Ishikawa (cell line): Measurements from ENCODE around the gene C5.

ENCODE experiments used
- CREB1 ChIP-seq: IDR thresholded peaks from 2 replicates; pipeline ENCODE4 v1.6.1; 2012; ENCODE audit warnings: low read depth
- EGR1 ChIP-seq: IDR thresholded peaks from 2 replicates; pipeline ENCODE4 v1.6.1; 2012
- EP300 ChIP-seq: IDR thresholded peaks from 2 replicates; pipeline ENCODE4 v1.6.1; 2012; ENCODE audit warnings: borderline replicate concordance
- MAX ChIP-seq: IDR thresholded peaks from 2 replicates; pipeline ENCODE4 v1.6.1; 2012
- RAD21 ChIP-seq: IDR thresholded peaks from 2 replicates; pipeline ENCODE4 v1.6.1; 2012; ENCODE audit warnings: low read depth
- TAF1 ChIP-seq: IDR thresholded peaks from 2 replicates; pipeline ENCODE4 v1.6.1; 2012; ENCODE audit warnings: low read depth, mild to moderate bottlenecking
- TCF12 ChIP-seq: IDR thresholded peaks from 2 replicates; pipeline ENCODE4 v1.6.1; 2012; ENCODE audit warnings: low read depth
- USF1 ChIP-seq: IDR thresholded peaks from 2 replicates; pipeline ENCODE4 v1.6.1; 2012
- YY1 ChIP-seq: IDR thresholded peaks from 2 replicates; pipeline ENCODE4 v1.6.1; 2012; ENCODE audit warnings: low read depth
- ZBTB7A ChIP-seq: IDR thresholded peaks from 2 replicates; pipeline ENCODE4 v1.6.1; 2012; ENCODE audit warnings: low read depth
- TF ChIP-seq, protein P1 (sequence below): IDR thresholded peaks from 2 replicates; pipeline ENCODE4 v1.6.1; 2012; ENCODE audit warnings: low read depth, mild to moderate bottlenecking

GRCh38 chr9:120918931-120919842, 130.9 kb downstream of the C5 start:
- TF ChIP-seq TAF1 (no peak), YY1 (no peak), EP300 (no peak), CREB1 (no peak), MAX (no peak), ZBTB7A (no peak), TCF12 (no peak), EGR1 (no peak), USF1 (no peak), RAD21 (no peak)
- TF ChIP-seq, protein P1, sequence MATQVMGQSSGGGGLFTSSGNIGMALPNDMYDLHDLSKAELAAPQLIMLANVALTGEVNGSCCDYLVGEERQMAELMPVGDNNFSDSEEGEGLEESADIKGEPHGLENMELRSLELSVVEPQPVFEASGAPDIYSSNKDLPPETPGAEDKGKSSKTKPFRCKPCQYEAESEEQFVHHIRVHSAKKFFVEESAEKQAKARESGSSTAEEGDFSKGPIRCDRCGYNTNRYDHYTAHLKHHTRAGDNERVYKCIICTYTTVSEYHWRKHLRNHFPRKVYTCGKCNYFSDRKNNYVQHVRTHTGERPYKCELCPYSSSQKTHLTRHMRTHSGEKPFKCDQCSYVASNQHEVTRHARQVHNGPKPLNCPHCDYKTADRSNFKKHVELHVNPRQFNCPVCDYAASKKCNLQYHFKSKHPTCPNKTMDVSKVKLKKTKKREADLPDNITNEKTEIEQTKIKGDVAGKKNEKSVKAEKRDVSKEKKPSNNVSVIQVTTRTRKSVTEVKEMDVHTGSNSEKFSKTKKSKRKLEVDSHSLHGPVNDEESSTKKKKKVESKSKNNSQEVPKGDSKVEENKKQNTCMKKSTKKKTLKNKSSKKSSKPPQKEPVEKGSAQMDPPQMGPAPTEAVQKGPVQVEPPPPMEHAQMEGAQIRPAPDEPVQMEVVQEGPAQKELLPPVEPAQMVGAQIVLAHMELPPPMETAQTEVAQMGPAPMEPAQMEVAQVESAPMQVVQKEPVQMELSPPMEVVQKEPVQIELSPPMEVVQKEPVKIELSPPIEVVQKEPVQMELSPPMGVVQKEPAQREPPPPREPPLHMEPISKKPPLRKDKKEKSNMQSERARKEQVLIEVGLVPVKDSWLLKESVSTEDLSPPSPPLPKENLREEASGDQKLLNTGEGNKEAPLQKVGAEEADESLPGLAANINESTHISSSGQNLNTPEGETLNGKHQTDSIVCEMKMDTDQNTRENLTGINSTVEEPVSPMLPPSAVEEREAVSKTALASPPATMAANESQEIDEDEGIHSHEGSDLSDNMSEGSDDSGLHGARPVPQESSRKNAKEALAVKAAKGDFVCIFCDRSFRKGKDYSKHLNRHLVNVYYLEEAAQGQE: no peak
